Measurements from ENCODE around the gene ECHDC3.

DNA sequence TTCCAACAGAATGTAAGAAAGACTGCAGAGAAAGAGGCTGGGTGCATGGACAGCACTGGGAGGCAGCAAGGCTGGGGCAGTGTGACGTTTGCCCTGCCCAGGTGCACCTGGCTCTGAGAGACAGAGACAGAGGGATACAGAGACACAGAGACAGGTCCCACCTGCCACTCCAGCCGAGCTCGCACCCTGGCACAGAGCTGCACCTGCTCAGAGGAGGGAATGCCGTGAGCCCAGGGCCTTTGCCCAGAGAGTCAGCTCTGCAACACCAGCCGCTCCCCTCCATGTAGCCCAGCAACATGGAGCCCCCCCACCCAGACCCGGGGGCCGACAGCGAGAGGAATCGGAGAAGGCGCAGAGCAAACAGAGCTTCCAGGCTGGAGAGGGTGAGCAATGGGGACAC lies 45.7 kb downstream of the ECHDC3 start:
- TF ChIP-seq, protein P1, sequence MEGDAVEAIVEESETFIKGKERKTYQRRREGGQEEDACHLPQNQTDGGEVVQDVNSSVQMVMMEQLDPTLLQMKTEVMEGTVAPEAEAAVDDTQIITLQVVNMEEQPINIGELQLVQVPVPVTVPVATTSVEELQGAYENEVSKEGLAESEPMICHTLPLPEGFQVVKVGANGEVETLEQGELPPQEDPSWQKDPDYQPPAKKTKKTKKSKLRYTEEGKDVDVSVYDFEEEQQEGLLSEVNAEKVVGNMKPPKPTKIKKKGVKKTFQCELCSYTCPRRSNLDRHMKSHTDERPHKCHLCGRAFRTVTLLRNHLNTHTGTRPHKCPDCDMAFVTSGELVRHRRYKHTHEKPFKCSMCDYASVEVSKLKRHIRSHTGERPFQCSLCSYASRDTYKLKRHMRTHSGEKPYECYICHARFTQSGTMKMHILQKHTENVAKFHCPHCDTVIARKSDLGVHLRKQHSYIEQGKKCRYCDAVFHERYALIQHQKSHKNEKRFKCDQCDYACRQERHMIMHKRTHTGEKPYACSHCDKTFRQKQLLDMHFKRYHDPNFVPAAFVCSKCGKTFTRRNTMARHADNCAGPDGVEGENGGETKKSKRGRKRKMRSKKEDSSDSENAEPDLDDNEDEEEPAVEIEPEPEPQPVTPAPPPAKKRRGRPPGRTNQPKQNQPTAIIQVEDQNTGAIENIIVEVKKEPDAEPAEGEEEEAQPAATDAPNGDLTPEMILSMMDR (IDR thresholded peaks at IDR 0.05), result no peak
- no peak for TF ChIP-seq POLR2A (IDR thresholded peaks at IDR 0.05)
